Left ventricle myocardium superior (tissue), 1 donor: ENCODE measurements around the gene TRAPPC2B. TPM values are rescaled to one million over a fixed set of nuclear protein-coding genes. Genes with fewer than 3 reads are reported as not detected.

Source experiments
- total RNA-seq: library from RNA; stranded (reverse); fragmentation: NEBNext Ultra II Directional; extraction: Animal tissue kit (Norgen Biotek cat#: 25700); gene quantifications from one replicate; pipeline ENCODE4 v1.2.1, GENCODE V29; 2021
- donor health status: DM: no; HTN: yes; CAD: no; lungs with severe emphysema.

The TRAPPC2B gene
- total RNA-seq, 1 donor from 2014 or later, result 10.9 TPM

Other genes starting within 250 kb of the TRAPPC2B start
- not detected for gene USP29, start 243.6 kb upstream of the TRAPPC2B start, total RNA-seq
- not detected for gene ZIM3, start 218.3 kb upstream of the TRAPPC2B start, total RNA-seq
- not detected for gene DUXA, start 196.1 kb upstream of the TRAPPC2B start, total RNA-seq
- 19.4 TPM for gene ZNF264, start 172.1 kb upstream of the TRAPPC2B start, total RNA-seq
- 1.5 TPM for gene AURKC, start 132.5 kb upstream of the TRAPPC2B start, total RNA-seq
- gene ZNF805, start 122.9 kb upstream of the TRAPPC2B start, total RNA-seq, result 9.0 TPM
- 26.4 TPM for gene ZNF460, start 83.1 kb upstream of the TRAPPC2B start, total RNA-seq
- 6.1 TPM for gene ZNF543, start 43.1 kb upstream of the TRAPPC2B start, total RNA-seq
- gene ZNF304, start 12.3 kb upstream of the TRAPPC2B start, total RNA-seq, result 8.3 TPM
- gene ZNF547, start within 50 bp of the TRAPPC2B start, total RNA-seq, result 3.2 TPM
- 17.8 TPM for gene ZNF548, start 26.3 kb downstream of the TRAPPC2B start, total RNA-seq
- 8.8 TPM for gene ZNF17, start 47.6 kb downstream of the TRAPPC2B start, total RNA-seq
- 3.3 TPM for gene ZNF749, start 71.8 kb downstream of the TRAPPC2B start, total RNA-seq
- gene VN1R1, start 93.6 kb downstream of the TRAPPC2B start, total RNA-seq, result 4.1 TPM
- gene ZNF772, start 114.0 kb downstream of the TRAPPC2B start, total RNA-seq, result 24.0 TPM
- gene ZNF419, start 124.2 kb downstream of the TRAPPC2B start, total RNA-seq, result 9.1 TPM
- gene ZNF773, start 136.4 kb downstream of the TRAPPC2B start, total RNA-seq, result 6.0 TPM
- gene ZNF549, start 163.8 kb downstream of the TRAPPC2B start, total RNA-seq, result 4.1 TPM
- gene ZNF550, start 196.3 kb downstream of the TRAPPC2B start, total RNA-seq, result 8.4 TPM
- 4.8 TPM for gene ZNF416, start 215.4 kb downstream of the TRAPPC2B start, total RNA-seq
- 4.1 TPM for gene ZIK1, start 220.6 kb downstream of the TRAPPC2B start, total RNA-seq
- 3.9 TPM for gene ZNF530, start 236.3 kb downstream of the TRAPPC2B start, total RNA-seq